Measurements from ENCODE around the gene RNFT2.

GRCh38 chr12:116870306-116870705 is 132.2 kb downstream of the RNFT2 start:
- TF ChIP-seq POLR2AphosphoS5 (IDR thresholded peaks at IDR 0.05) = no peak
- TF ChIP-seq CTCF (IDR thresholded peaks at IDR 0.05) = no peak
- TF ChIP-seq EP300 (IDR thresholded peaks at IDR 0.05) = no peak
- TF ChIP-seq POLR2A (IDR thresholded peaks at IDR 0.05) = no peak

Measured in gastroesophageal sphincter (tissue), 3 donors.